ENCODE data around the gene SGO1.

DNA sequence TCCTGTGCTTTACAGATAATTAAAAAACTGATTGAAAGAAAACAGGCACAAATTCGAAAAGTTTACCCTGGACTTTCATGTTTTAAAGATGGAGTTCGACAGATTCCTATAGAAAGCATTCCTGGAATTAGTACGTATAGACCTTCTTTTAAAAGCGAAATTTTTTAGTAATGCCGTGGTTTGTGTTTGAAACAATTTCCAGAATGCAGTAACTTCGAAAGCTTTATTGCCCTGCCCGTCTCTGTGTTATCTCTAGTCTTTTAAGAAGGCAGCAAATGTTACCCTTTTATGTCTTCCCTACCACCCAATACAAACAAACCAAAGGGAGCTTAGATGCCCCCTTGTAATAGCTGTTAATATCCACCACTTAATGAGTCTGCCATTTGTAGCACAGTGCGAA is 39.7 kb downstream of the SGO1 start:
- no peak for TF ChIP-seq ZNF274 (IDR thresholded peaks at IDR 0.05; ENCODE audit: low read depth, low read length)
- TF ChIP-seq YY1 (IDR thresholded peaks at IDR 0.05; ENCODE audit: insufficient read depth, insufficient read length), result no peak
- no peak for TF ChIP-seq SUZ12 (IDR thresholded peaks at IDR 0.05; ENCODE audit: extremely low read depth, insufficient read depth, insufficient read length)

Data from NT2/D1 (cell line).